ENCODE measurements around the gene LEFTY1.

The LEFTY1 gene

DNA sequence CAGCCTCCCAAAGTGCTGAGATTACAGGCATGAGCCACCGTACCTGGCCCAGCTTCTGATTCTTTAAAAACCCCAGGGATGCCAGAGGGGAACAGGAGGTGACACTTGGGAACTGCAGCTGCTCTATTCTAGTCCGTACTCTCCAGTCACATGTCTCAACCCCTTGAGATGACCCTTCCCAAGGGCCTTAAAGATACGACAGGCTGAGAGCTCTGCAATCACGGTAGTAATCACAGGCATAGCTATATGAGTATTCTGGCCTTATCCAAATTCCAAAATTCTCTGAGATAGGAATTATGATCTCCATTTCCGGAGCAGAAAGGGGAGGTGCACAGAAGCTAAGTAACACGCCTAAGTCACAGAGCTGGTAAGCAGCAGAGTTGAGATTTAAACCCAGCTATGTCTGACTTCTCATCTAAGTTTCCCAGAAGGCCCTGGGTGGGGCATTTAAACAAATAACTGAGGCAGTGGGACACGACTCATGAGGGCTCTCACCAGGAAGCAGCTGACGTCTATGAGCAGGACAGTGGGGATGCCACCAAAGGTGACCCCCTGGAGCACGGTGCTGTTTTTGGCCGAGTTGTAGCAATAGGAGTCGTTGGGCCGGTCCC lies 11.9 kb downstream of the LEFTY1 start:
- Histone ChIP-seq H3K4me1 (ENCODE audit: control insufficient read depth in 1 of 2, insufficient read depth in 1 of 2, low read depth in 1 of 2, low read length in 1 of 2) (peaks cover 61 to 75% of the 10 kb centered on the region in 2 experiments), H3K4me3 (ENCODE audit: low read depth in 1 of 2, low read length in 1 of 2) (no peak overlapping the region), H3K36me3 (peaks cover 61% of the 10 kb centered on the region), H3K9me3 (no peaks in the 10 kb centered on the region), H3K27ac (peak overlapping the region; percentile 89), H3K27me3 (no peaks in the 10 kb centered on the region)
- TF ChIP-seq, protein P1, sequence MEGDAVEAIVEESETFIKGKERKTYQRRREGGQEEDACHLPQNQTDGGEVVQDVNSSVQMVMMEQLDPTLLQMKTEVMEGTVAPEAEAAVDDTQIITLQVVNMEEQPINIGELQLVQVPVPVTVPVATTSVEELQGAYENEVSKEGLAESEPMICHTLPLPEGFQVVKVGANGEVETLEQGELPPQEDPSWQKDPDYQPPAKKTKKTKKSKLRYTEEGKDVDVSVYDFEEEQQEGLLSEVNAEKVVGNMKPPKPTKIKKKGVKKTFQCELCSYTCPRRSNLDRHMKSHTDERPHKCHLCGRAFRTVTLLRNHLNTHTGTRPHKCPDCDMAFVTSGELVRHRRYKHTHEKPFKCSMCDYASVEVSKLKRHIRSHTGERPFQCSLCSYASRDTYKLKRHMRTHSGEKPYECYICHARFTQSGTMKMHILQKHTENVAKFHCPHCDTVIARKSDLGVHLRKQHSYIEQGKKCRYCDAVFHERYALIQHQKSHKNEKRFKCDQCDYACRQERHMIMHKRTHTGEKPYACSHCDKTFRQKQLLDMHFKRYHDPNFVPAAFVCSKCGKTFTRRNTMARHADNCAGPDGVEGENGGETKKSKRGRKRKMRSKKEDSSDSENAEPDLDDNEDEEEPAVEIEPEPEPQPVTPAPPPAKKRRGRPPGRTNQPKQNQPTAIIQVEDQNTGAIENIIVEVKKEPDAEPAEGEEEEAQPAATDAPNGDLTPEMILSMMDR (IDR thresholded peaks at IDR 0.05), result no peak

GRCh38 chr1:225875044-225875815 lies 13.7 kb downstream of the LEFTY1 start:
- Histone ChIP-seq H3K4me3 (ENCODE audit: low read depth in 1 of 2, low read length in 1 of 2) (no peak overlapping the region), H3K27me3 (no peaks in the 10 kb centered on the region), H3K9me3 (no peaks in the 10 kb centered on the region), H3K27ac (peak overlapping the region; percentile 56), H3K4me1 (ENCODE audit: control insufficient read depth in 1 of 2, insufficient read depth in 1 of 2, low read depth in 1 of 2, low read length in 1 of 2) (peaks cover 47 to 58% of the 10 kb centered on the region in 2 experiments), H3K36me3 (peaks cover 79% of the 10 kb centered on the region)
- TF ChIP-seq, protein P1 (IDR thresholded peaks at IDR 0.05), result no peak

GRCh38 chr1:225874431-225874830 lies 14.5 kb downstream of the LEFTY1 start:
- peaks cover 39 to 50% of the 10 kb centered on the region in 2 experiments for H3K4me1 ChIP-seq (ENCODE audit: control insufficient read depth in 1 of 2, insufficient read depth in 1 of 2, low read depth in 1 of 2, low read length in 1 of 2)
- peaks cover 87% of the 10 kb centered on the region for H3K36me3 ChIP-seq
- TF ChIP-seq, protein P1 (IDR thresholded peaks at IDR 0.05), result no peak
- peak overlapping the region; percentile 56 for H3K27ac ChIP-seq
- no peaks in the 10 kb centered on the region for H3K9me3 ChIP-seq
- no peaks in the 10 kb centered on the region for H3K27me3 ChIP-seq
- no peak overlapping the region for H3K4me3 ChIP-seq (ENCODE audit: low read depth in 1 of 2, low read length in 1 of 2)

DNA sequence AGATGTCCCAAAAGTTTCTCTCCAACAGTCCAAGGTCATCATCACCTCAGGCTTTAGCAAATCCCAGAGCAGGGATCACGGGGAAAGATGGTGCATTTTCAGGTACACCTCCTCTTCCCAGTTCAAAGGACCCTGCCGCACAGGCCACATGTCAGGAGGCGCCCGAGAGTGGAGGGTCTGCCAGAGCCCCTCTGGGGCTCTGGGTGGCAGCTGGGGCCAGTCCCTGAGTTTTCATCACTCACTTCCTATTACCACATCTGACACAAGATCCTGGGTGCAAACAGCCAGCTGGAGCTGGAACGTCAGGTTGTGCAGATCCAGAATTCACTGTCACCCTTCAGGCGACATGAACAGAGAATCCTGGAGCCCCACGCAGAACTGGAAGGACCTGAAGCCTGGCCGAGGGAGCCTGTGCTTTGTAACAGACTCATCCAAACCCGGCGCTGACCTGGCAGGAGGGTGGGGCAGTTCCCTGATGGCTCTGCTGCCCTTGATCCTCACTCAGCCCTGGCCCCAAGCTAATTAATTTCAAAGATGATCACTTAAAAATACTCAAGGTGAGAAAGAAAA lies 15.6 kb downstream of the LEFTY1 start:
- no peaks in the 10 kb centered on the region for H3K9me3 ChIP-seq
- no peaks in the 10 kb centered on the region for H3K27me3 ChIP-seq
- H3K36me3 ChIP-seq, result peaks cover 92% of the 10 kb centered on the region
- peaks cover 28 to 39% of the 10 kb centered on the region in 2 experiments for H3K4me1 ChIP-seq (ENCODE audit: control insufficient read depth in 1 of 2, insufficient read depth in 1 of 2, low read depth in 1 of 2, low read length in 1 of 2)
- H3K27ac ChIP-seq, result peak overlapping the region; percentile 56
- TF ChIP-seq, protein P1 (IDR thresholded peaks at IDR 0.05), result no peak
- no peak overlapping the region for H3K4me3 ChIP-seq (ENCODE audit: low read depth in 1 of 2, low read length in 1 of 2)

GRCh38 chr1:225872075-225872430 lies 16.9 kb downstream of the LEFTY1 start:
- TF ChIP-seq, protein P1 (IDR thresholded peaks at IDR 0.05), result no peak
- Histone ChIP-seq H3K4me3 (ENCODE audit: low read depth in 1 of 2, low read length in 1 of 2) (no peak overlapping the region), H3K27me3 (no peaks in the 10 kb centered on the region), H3K4me1 (ENCODE audit: control insufficient read depth in 1 of 2, insufficient read depth in 1 of 2, low read depth in 1 of 2, low read length in 1 of 2) (peaks cover 20 to 29% of the 10 kb centered on the region in 2 experiments), H3K36me3 (peaks cover 98% of the 10 kb centered on the region), H3K9me3 (no peaks in the 10 kb centered on the region), H3K27ac (no peak overlapping the region)

Measured in neutrophil (primary cell).